ENCODE results near the gene CCL17. TPM values are rescaled to one million over a fixed set of nuclear protein-coding genes. Genes with fewer than 3 reads are reported as not detected.

Gene CCL17
- total RNA-seq, 1 experiment from 2014 or later: not detected

- Histone ChIP-seq H3K27me3 (ENCODE audit: control insufficient read depth, insufficient read depth, low read length) (no peaks in the 10 kb centered on the region), H3K9me3 (ENCODE audit: control insufficient read depth, insufficient read depth, low read depth, low read length) (no peaks in the 10 kb centered on the region), H3K36me3 (ENCODE audit: control insufficient read depth, insufficient read depth, low read length) (peaks cover 21% of the 10 kb centered on the region), H3K4me1 (ENCODE audit: control insufficient read depth, insufficient read depth, low read length) (no peaks in the 10 kb centered on the region), H3K4me3 (ENCODE audit: low read depth in 2 of 2, low read length in 2 of 2) (no peak overlapping the region), H3K27ac (ENCODE audit: low read length) (no peak overlapping the region)
- no TSS peak for BruUV-seq (replicated peaks)
- ChIA-PET CTCF (no interaction called here), POLR2A (no interaction called here)
- intact Hi-C loops (cut with micrococcal nuclease; ENCODE audit: unreplicated experiment): no loop called here
- in situ Hi-C loops (cut with HindIII; ENCODE audit: low pct_unique_long_range_greater_than_20kb, low sequenced_read_pairs): no loop called here
- DNase-seq (ENCODE audit: low read depth, low spot score) (no peak), ATAC-seq (no peak)
- TF ChIP-seq POLR2AphosphoS5 (IDR thresholded peaks at IDR 0.05; ENCODE audit: low read depth, low read length): no peak
- no peak for TF ChIP-seq CTCF (IDR thresholded peaks at IDR 0.05)
- no peak for TF ChIP-seq SIN3A (IDR thresholded peaks at IDR 0.05; ENCODE audit: borderline replicate concordance, insufficient read depth, low read depth, low read length)
- TF ChIP-seq TCF7L2 (IDR thresholded peaks at IDR 0.05; ENCODE audit: low read depth, low read length): no peak
- TF ChIP-seq REST (IDR thresholded peaks at IDR 0.05; ENCODE audit: insufficient read depth in 1 of 2, low read depth in 2 of 2, low read length in 1 of 2): no peak
Measured at GRCh38 chr16:57432505-57432904, 27.9 kb downstream of the CCL17 start.

- in situ Hi-C loops (cut with HindIII; ENCODE audit: low pct_unique_long_range_greater_than_20kb, low sequenced_read_pairs) (no loop called here), intact Hi-C loops (cut with micrococcal nuclease; ENCODE audit: unreplicated experiment) (no loop called here)
- H3K27ac ChIP-seq (ENCODE audit: low read length): no peak overlapping the region
- POLR2A ChIA-PET: interaction anchor here (0.5 kb wide), 1 partner anchor 73 kb away, joined by 8 read pairs; no protein-coding TSS in a partner anchor
- CTCF ChIA-PET: no interaction called here
- no peak for ATAC-seq
- no peaks in the 10 kb centered on the region for H3K4me1 ChIP-seq (ENCODE audit: control insufficient read depth, insufficient read depth, low read length)
- no TSS peak for BruUV-seq (replicated peaks)
- no peak overlapping the region for H3K4me3 ChIP-seq (ENCODE audit: low read depth in 2 of 2, low read length in 2 of 2)
- peaks cover 21% of the 10 kb centered on the region for H3K36me3 ChIP-seq (ENCODE audit: control insufficient read depth, insufficient read depth, low read length)
- no peaks in the 10 kb centered on the region for H3K9me3 ChIP-seq (ENCODE audit: control insufficient read depth, insufficient read depth, low read depth, low read length)
- no peak for DNase-seq (ENCODE audit: low read depth, low spot score)
- no peaks in the 10 kb centered on the region for H3K27me3 ChIP-seq (ENCODE audit: control insufficient read depth, insufficient read depth, low read length)
- TF ChIP-seq POLR2AphosphoS5 (IDR thresholded peaks at IDR 0.05; ENCODE audit: low read depth, low read length) (no peak), CTCF (IDR thresholded peaks at IDR 0.05) (no peak), REST (IDR thresholded peaks at IDR 0.05; ENCODE audit: insufficient read depth in 1 of 2, low read depth in 2 of 2, low read length in 1 of 2) (no peak), TCF7L2 (IDR thresholded peaks at IDR 0.05; ENCODE audit: low read depth, low read length) (no peak), SIN3A (IDR thresholded peaks at IDR 0.05; ENCODE audit: borderline replicate concordance, insufficient read depth, low read depth, low read length) (no peak)
Measured at GRCh38 chr16:57432989-57433388, 28.4 kb downstream of the CCL17 start.

Data from Panc1 (cell line).